Measurements from ENCODE around the gene TBC1D7. TPM values are rescaled to one million over a fixed set of nuclear protein-coding genes. Genes with fewer than 3 reads are reported as not detected.

TBC1D7 gene
- total RNA-seq, 1 experiment from 2014 or later = 18.5 TPM

DNA sequence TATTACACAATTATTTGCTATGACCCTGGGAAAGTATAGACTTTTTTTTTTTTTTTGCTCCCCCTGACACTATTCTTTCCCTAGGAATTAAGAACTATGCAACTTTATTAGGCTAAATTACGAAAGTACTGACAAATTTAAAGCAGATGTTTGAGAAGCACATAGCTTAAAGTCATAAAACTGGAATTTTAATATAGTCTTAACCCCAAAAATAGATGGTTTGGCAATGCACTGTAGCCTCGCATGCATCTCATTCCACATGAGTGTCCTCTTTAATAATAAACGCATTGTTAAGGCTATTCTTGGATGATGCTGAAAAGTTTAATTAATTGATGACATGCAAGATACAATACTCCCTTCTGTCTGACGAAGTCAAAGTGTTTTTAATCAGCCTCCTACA, 49.3 kb downstream of the TBC1D7 start:
- Histone ChIP-seq H3F3A (ENCODE audit: low read length, unreplicated experiment) (no peaks in the 10 kb centered on the region), H3K9me3 (ENCODE audit: low read length) (no peaks in the 10 kb centered on the region), H3K4me1 (ENCODE audit: insufficient read depth, low read length) (no peaks in the 10 kb centered on the region), H3K27me3 (ENCODE audit: low read length) (no peaks in the 10 kb centered on the region), H4K20me1 (ENCODE audit: low read length) (no peaks in the 10 kb centered on the region), H3K36me3 (ENCODE audit: low read depth, low read length) (no peaks in the 10 kb centered on the region), H3K4me3 (ENCODE audit: low read length) (no peak overlapping the region), H2AFZ (ENCODE audit: low read length) (no peak overlapping the region), H3K9me2 (replicated peaks; ENCODE audit: low read length) (no peaks in the 10 kb centered on the region), H3K9ac (ENCODE audit: low read length) (no peak overlapping the region), H3K79me2 (ENCODE audit: low read length) (no peaks in the 10 kb centered on the region), H3K27ac (ENCODE audit: low read length) (no peak overlapping the region), H3K4me2 (ENCODE audit: low read length) (no peak overlapping the region)
- no peak for TF ChIP-seq EZH2phosphoT487 (IDR thresholded peaks at IDR 0.05; ENCODE audit: borderline replicate concordance, low read length)
- TF ChIP-seq EZH2 (IDR thresholded peaks at IDR 0.05; ENCODE audit: low read length, unreplicated experiment) = no peak
- TF ChIP-seq CTCF (conservative IDR thresholded peaks at IDR 0.05; ENCODE audit: low read depth, low read length) = no peak
- intact Hi-C loops (cut with micrococcal nuclease) = no loop called here
- ChIA-PET CTCF (no interaction called here), POLR2A (ENCODE audit: unreplicated experiment) (no interaction called here)
- no peak for ATAC-seq
- BruUV-seq (replicated peaks) = no TSS peak
- no peak for DNase-seq

DNA sequence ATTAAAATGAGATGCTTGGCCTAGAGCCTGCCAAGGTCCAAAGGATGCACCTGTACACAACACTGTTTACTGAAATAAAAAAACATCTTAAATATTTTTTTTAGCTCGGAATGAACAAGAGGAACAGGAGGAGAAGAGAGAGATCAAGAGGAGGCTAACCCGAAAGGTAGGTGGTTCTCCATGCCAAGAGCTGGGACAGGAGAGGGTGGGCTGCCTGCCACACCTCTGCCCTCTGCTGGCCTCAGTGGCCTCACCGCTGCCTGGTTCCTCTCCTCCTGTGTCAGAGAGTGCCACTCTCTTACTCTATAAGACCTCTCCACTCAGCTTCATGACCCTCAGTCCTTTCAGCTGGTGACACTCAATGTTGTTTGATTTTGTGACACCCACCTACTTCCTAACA, 50.2 kb downstream of the TBC1D7 start:
- Histone ChIP-seq H4K20me1 (ENCODE audit: low read length) (no peaks in the 10 kb centered on the region), H3K4me2 (ENCODE audit: low read length) (no peak overlapping the region), H3K79me2 (ENCODE audit: low read length) (no peaks in the 10 kb centered on the region), H3K9me3 (ENCODE audit: low read length) (no peaks in the 10 kb centered on the region), H3K27me3 (ENCODE audit: low read length) (no peaks in the 10 kb centered on the region), H3K36me3 (ENCODE audit: low read depth, low read length) (no peaks in the 10 kb centered on the region), H3K4me1 (ENCODE audit: insufficient read depth, low read length) (no peaks in the 10 kb centered on the region), H2AFZ (ENCODE audit: low read length) (no peak overlapping the region), H3K27ac (ENCODE audit: low read length) (no peak overlapping the region), H3K4me3 (ENCODE audit: low read length) (no peak overlapping the region), H3F3A (ENCODE audit: low read length, unreplicated experiment) (no peaks in the 10 kb centered on the region), H3K9me2 (replicated peaks; ENCODE audit: low read length) (no peaks in the 10 kb centered on the region), H3K9ac (ENCODE audit: low read length) (no peak overlapping the region)
- BruUV-seq (replicated peaks) = no TSS peak
- CTCF ChIA-PET = no interaction called here
- DNase-seq (no peak), ATAC-seq (no peak)
- no peak for TF ChIP-seq EZH2phosphoT487 (IDR thresholded peaks at IDR 0.05; ENCODE audit: borderline replicate concordance, low read length)
- peak; percentile 45 for TF ChIP-seq CTCF (conservative IDR thresholded peaks at IDR 0.05; ENCODE audit: low read depth, low read length)
- no peak for TF ChIP-seq EZH2 (IDR thresholded peaks at IDR 0.05; ENCODE audit: low read length, unreplicated experiment)
- intact Hi-C loops (cut with micrococcal nuclease) = no loop called here
- POLR2A ChIA-PET (ENCODE audit: unreplicated experiment) = no interaction called here

GRCh38 chr6:13277231-13277630, 51.1 kb downstream of the TBC1D7 start:
- Histone ChIP-seq H3K4me1 (ENCODE audit: insufficient read depth, low read length) (no peaks in the 10 kb centered on the region), H3K79me2 (ENCODE audit: low read length) (no peaks in the 10 kb centered on the region), H3K9me3 (ENCODE audit: low read length) (no peaks in the 10 kb centered on the region), H3K9ac (ENCODE audit: low read length) (no peak overlapping the region), H3K27me3 (ENCODE audit: low read length) (no peaks in the 10 kb centered on the region), H3K9me2 (replicated peaks; ENCODE audit: low read length) (no peaks in the 10 kb centered on the region), H2AFZ (ENCODE audit: low read length) (no peak overlapping the region), H3K4me3 (ENCODE audit: low read length) (no peak overlapping the region), H3F3A (ENCODE audit: low read length, unreplicated experiment) (no peaks in the 10 kb centered on the region), H4K20me1 (ENCODE audit: low read length) (no peaks in the 10 kb centered on the region), H3K36me3 (ENCODE audit: low read depth, low read length) (no peaks in the 10 kb centered on the region), H3K4me2 (ENCODE audit: low read length) (no peak overlapping the region), H3K27ac (ENCODE audit: low read length) (no peak overlapping the region)
- CTCF ChIA-PET = no interaction called here
- DNase-seq (no peak), ATAC-seq (no peak)
- no peak for TF ChIP-seq CTCF (conservative IDR thresholded peaks at IDR 0.05; ENCODE audit: low read depth, low read length)
- TF ChIP-seq EZH2 (IDR thresholded peaks at IDR 0.05; ENCODE audit: low read length, unreplicated experiment) = no peak
- no peak for TF ChIP-seq EZH2phosphoT487 (IDR thresholded peaks at IDR 0.05; ENCODE audit: borderline replicate concordance, low read length)
- POLR2A ChIA-PET (ENCODE audit: unreplicated experiment) = no interaction called here
- intact Hi-C loops (cut with micrococcal nuclease) = no loop called here
- no TSS peak for BruUV-seq (replicated peaks)

Measured in PC-3 (cell line).